NOMO-1 (cell line): Measurements from ENCODE around the gene CORO2B.
"Not testable (repeated sequence)": the region's sequence is repeated elsewhere in the genome, so short reads cannot be mapped to it uniquely, and the experiment has no call there.

Experiments
- DNase-seq, 2 experiments: peaks; one replicate each; lab custom pipeline; 2025; ENCODE audit not compliant: unreplicated experiment in 2 of 2; lab: John Stamatoyannopoulos, UW

The CORO2B gene

GRCh38 chr15:68718468-68718867 is 139.7 kb downstream of the CORO2B start:
- no peak for DNase-seq

GRCh38 chr15:68719051-68719450 is 140.3 kb downstream of the CORO2B start:
- no peak for DNase-seq

GRCh38 chr15:68719672-68720071 is 140.9 kb downstream of the CORO2B start:
- no peak for DNase-seq

GRCh38 chr15:68721886-68722285 is 143.1 kb downstream of the CORO2B start:
- DNase-seq = no peak

- DNase-seq = peak; percentile 67 to 75
Observed at GRCh38 chr15:68725736-68726135, 146.9 kb downstream of the CORO2B start.

GRCh38 chr15:68726246-68726645 is 147.5 kb downstream of the CORO2B start:
- no peak for DNase-seq

- no peak for DNase-seq
Observed at GRCh38 chr15:68729789-68730411, 151.1 kb downstream of the CORO2B start.

- no peak for DNase-seq
Observed at GRCh38 chr15:68730471-68730919, 151.7 kb downstream of the CORO2B start.

GRCh38 chr15:68730976-68731897 is 152.4 kb downstream of the CORO2B start:
- DNase-seq = no peak

- no peak for DNase-seq
Observed at GRCh38 chr15:68732451-68732850, 153.7 kb downstream of the CORO2B start.

GRCh38 chr15:68733666-68734065 is 154.9 kb downstream of the CORO2B start:
- DNase-seq = no peak

- no peak for DNase-seq
Observed at GRCh38 chr15:68734352-68734751, 155.6 kb downstream of the CORO2B start.

GRCh38 chr15:68734881-68735280 is 156.1 kb downstream of the CORO2B start:
- no peak for DNase-seq

GRCh38 chr15:68735610-68736009 is 156.8 kb downstream of the CORO2B start:
- no peak for DNase-seq

GRCh38 chr15:68739390-68740080 is 160.7 kb downstream of the CORO2B start:
- no peak for DNase-seq

GRCh38 chr15:68743256-68743655 is 164.5 kb downstream of the CORO2B start:
- DNase-seq = no peak

- no peak for DNase-seq
Observed at GRCh38 chr15:68749365-68749764, 170.6 kb downstream of the CORO2B start.

- DNase-seq = no peak
Observed at GRCh38 chr15:68749793-68750192, 171.0 kb downstream of the CORO2B start.

- DNase-seq = no peak
Observed at GRCh38 chr15:68751622-68752021, 172.8 kb downstream of the CORO2B start.

GRCh38 chr15:68755731-68756130 is 176.9 kb downstream of the CORO2B start:
- DNase-seq = no peak

GRCh38 chr15:68759982-68760579 is 181.3 kb downstream of the CORO2B start:
- not testable (repeated sequence) for DNase-seq
